GM23248 (cell line): ENCODE measurements around the gene SLIT3. TPM values are rescaled to one million over a fixed set of nuclear protein-coding genes. Genes with fewer than 3 reads are reported as not detected.
A peak's percentile ranks its signal among the peaks of the same experiment; 100 is the strongest.

Experiments
- DNase-seq: peaks from one replicate; pipeline ENCODE4 v3.0.0-alpha.2; 2015
- H2AFZ ChIP-seq: fragments of 200-600 bp; sonication (generic); 2 replicates; pipeline ENCODE4 v1.6.1; 2016; ENCODE audit warnings: antibody characterized with exemption
- H3F3A ChIP-seq: fragments of 200-600 bp; sonication (generic); 2 replicates; pipeline ENCODE4 v1.6.1; 2016; ENCODE audit warnings: mild to moderate bottlenecking, antibody characterized with exemption, mixed run types; ENCODE audit not compliant: insufficient read depth
- H3K27ac ChIP-seq: fragments of 200-600 bp; sonication (generic); 2 replicates; pipeline ENCODE4 v1.5.1; 2016; ENCODE audit warnings: mild to moderate bottlenecking
- H3K27me3 ChIP-seq: fragments of 200-600 bp; sonication (generic); replicated peaks from 2 replicates; pipeline ENCODE4 v1.6.1; 2016; ENCODE audit warnings: mild to moderate bottlenecking; ENCODE audit not compliant: insufficient read depth
- H3K36me3 ChIP-seq: fragments of 200-600 bp; sonication (generic); 2 replicates; pipeline ENCODE4 v1.6.1; 2016; ENCODE audit warnings: low read depth, mild to moderate bottlenecking
- H3K4me1 ChIP-seq: fragments of 200-600 bp; sonication (generic); 2 replicates; pipeline ENCODE4 v1.6.1; 2016; ENCODE audit warnings: mild to moderate bottlenecking; ENCODE audit not compliant: insufficient read depth
- H3K4me2 ChIP-seq: fragments of 200-600 bp; sonication (generic); one replicate; pipeline ENCODE4 v1.6.1; 2016; ENCODE audit warnings: mild to moderate bottlenecking; ENCODE audit not compliant: unreplicated experiment
- H3K4me3 ChIP-seq: fragments of 200-600 bp; sonication (generic); 2 replicates; pipeline ENCODE4 v1.5.1; 2016; ENCODE audit warnings: mild to moderate bottlenecking
- H3K79me2 ChIP-seq: fragments of 200-600 bp; sonication (generic); 2 replicates; pipeline ENCODE4 v1.6.1; 2016; ENCODE audit warnings: mild to moderate bottlenecking; ENCODE audit not compliant: insufficient read depth
- H3K9ac ChIP-seq: fragments of 200-600 bp; sonication (generic); 2 replicates; pipeline ENCODE4 v1.6.1; 2016; ENCODE audit warnings: mild to moderate bottlenecking
- H3K9me2 ChIP-seq: fragments of 200-600 bp; sonication (generic); 2 replicates; pipeline ENCODE4 v1.6.1; 2016; ENCODE audit warnings: mixed run types, mild to moderate bottlenecking, moderate library complexity; ENCODE audit not compliant: insufficient read depth
- H3K9me3 ChIP-seq: fragments of 200-600 bp; sonication (generic); one replicate; pipeline ENCODE4 v1.6.1; 2017; ENCODE audit warnings: low read depth
- H4K20me1 ChIP-seq: fragments of 200-600 bp; sonication (generic); 2 replicates; pipeline ENCODE4 v1.6.0; 2016; ENCODE audit not compliant: insufficient read depth
- EZH2 ChIP-seq: fragments of 200-600 bp; sonication (generic); IDR thresholded peaks from 2 replicates; pipeline ENCODE4 v1.6.1; 2018; ENCODE audit warnings: antibody characterized with exemption, mild to moderate bottlenecking; ENCODE audit not compliant: insufficient read depth, poor library complexity, severe bottlenecking
- EZH2phosphoT487 ChIP-seq: fragments of 200-600 bp; sonication (generic); IDR thresholded peaks from 2 replicates; pipeline ENCODE4 v1.6.1; 2018; ENCODE audit warnings: antibody characterized with exemption, moderate library complexity, mild to moderate bottlenecking, low read depth; ENCODE audit not compliant: insufficient read depth
- WGBS, 2 experiments: methylation state at CpG; one replicate each; pipeline ENCODE4 v1.1.6; 2015 to 2017; ENCODE audit warnings: low lambda C conversion rate in 2 of 2, low coverage in 1 of 2; ENCODE audit errors: missing lambda C conversion rate in 2 of 2; 5-methylcytosine and 5-hydroxymethylcytosine counted together
- in situ Hi-C: fragments of 300-500 bp; cut with MboI; formaldehyde crosslinking; loops from 2 replicates; pipeline ENCODE4 v1.15.0; 2020
- polyA plus RNA-seq: library from polyadenylated mRNA; unstranded; fragments of >200 nt; fragmentation: Nextera tagmentation; extraction: Ambion mirVana; gene quantifications from 2 replicates; pipeline ENCODE4 v1.2.1, GENCODE V29; 2016
- total RNA-seq: library from RNA; depleted of rRNA; stranded (reverse); fragments of >200 nt; shearing (Covaris generic); gene quantifications from 2 replicates; pipeline ENCODE4 v1.2.3, GENCODE V29; 2014

SLIT3 gene
- total and polyA plus RNA-seq, 2 experiments from 2014 or later: 61.9 to 100 TPM

- H3K4me3 ChIP-seq: peak overlapping the region; percentile 47
- DNase-seq: peak; percentile 81
- H3K4me2 ChIP-seq: peak overlapping the region; percentile 58
- 10 to 12% methylated on average over 6 of the region's 6 CpGs for WGBS, 2 experiments
- peaks cover 48% of the 10 kb centered on the region for H3K4me1 ChIP-seq
- no peaks in the 10 kb centered on the region for H3K79me2 ChIP-seq
- peak overlapping the region; percentile 91 for H3K27ac ChIP-seq
- H3K9ac ChIP-seq: peak overlapping the region; percentile 69
- H3K9me2 ChIP-seq: no peaks in the 10 kb centered on the region
- no peaks in the 10 kb centered on the region for H3K27me3 ChIP-seq
- H4K20me1 ChIP-seq: no peaks in the 10 kb centered on the region
- no peaks in the 10 kb centered on the region for H3K36me3 ChIP-seq
- H3F3A ChIP-seq: peaks cover 64% of the 10 kb centered on the region
- in situ Hi-C loops: no loop called here
- no peaks in the 10 kb centered on the region for H3K9me3 ChIP-seq
- H2AFZ ChIP-seq: no peak overlapping the region
- TF ChIP-seq EZH2 (no peak), EZH2phosphoT487 (0 out of 2 replicates have a peak, but pooled peaks have one; percentile 3)
These were observed 140.5 kb downstream of the SLIT3 start for GRCh38 chr5:169160405-169160901.

GRCh38 chr5:169158764-169159163 lies 142.2 kb downstream of the SLIT3 start:
- no peak overlapping the region for H3K9ac ChIP-seq
- WGBS, 2 experiments: 95 to 98% methylated on average over 4 of the region's 4 CpGs
- no peak overlapping the region for H3K4me3 ChIP-seq
- no peak overlapping the region for H3K4me2 ChIP-seq
- peaks cover 37% of the 10 kb centered on the region for H3K4me1 ChIP-seq
- in situ Hi-C loops: no loop called here
- H2AFZ ChIP-seq: no peak overlapping the region
- H4K20me1 ChIP-seq: no peaks in the 10 kb centered on the region
- DNase-seq: no peak
- peaks cover 48% of the 10 kb centered on the region for H3F3A ChIP-seq
- no peaks in the 10 kb centered on the region for H3K9me2 ChIP-seq
- TF ChIP-seq EZH2phosphoT487 (no peak), EZH2 (no peak)
- no peak overlapping the region for H3K27ac ChIP-seq
- no peaks in the 10 kb centered on the region for H3K27me3 ChIP-seq
- no peaks in the 10 kb centered on the region for H3K36me3 ChIP-seq
- H3K9me3 ChIP-seq: no peaks in the 10 kb centered on the region
- H3K79me2 ChIP-seq: peaks cover 7% of the 10 kb centered on the region; the same call in 1 of the 2 replicates

GRCh38 chr5:169157064-169157463 lies 143.9 kb downstream of the SLIT3 start:
- TF ChIP-seq EZH2phosphoT487 (no peak), EZH2 (no peak)
- in situ Hi-C loops: no loop called here
- Histone ChIP-seq H3K4me2 (no peak overlapping the region), H2AFZ (no peak overlapping the region), H3K9me2 (no peaks in the 10 kb centered on the region), H3K36me3 (no peaks in the 10 kb centered on the region), H3K9ac (no peak overlapping the region), H3K9me3 (no peaks in the 10 kb centered on the region), H4K20me1 (no peaks in the 10 kb centered on the region), H3K4me1 (peaks cover 24% of the 10 kb centered on the region), H3K27ac (no peak overlapping the region), H3K4me3 (no peak overlapping the region), H3F3A (peaks cover 32% of the 10 kb centered on the region), H3K79me2 (peaks cover 7% of the 10 kb centered on the region), H3K27me3 (no peaks in the 10 kb centered on the region)
- 95 to 100% methylated on average over 1 of the region's 1 CpG for WGBS, 2 experiments
- DNase-seq: no peak

DNA sequence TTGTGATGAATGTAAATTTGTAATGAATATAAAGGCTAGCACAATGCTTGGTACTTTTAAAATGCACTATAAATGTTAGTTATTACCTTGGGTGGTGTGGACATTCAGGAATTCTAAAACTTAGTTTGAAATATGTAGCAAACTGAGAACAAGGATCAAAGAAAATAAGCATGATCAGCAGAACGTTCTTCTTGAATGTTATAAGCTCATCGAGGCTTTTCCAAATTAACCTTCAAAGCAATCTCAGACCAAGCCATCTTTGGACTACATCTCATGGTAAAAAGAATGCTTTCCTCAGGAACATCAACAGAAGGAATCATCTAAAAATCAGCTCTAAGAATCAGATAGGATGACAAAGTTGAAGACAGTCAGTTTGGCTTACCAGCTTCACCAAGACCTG lies 146.3 kb downstream of the SLIT3 start:
- H3K27me3 ChIP-seq: no peaks in the 10 kb centered on the region
- no peak overlapping the region for H3K27ac ChIP-seq
- H3K9me2 ChIP-seq: no peaks in the 10 kb centered on the region

More for the DNA sequence above, 146.3 kb downstream of the SLIT3 start:
- no peaks in the 10 kb centered on the region; the same call in 1 of the 2 replicates for H3K4me1 ChIP-seq
- in situ Hi-C loops: no loop called here
- H2AFZ ChIP-seq: no peak overlapping the region
- no peaks in the 10 kb centered on the region for H3K36me3 ChIP-seq
- H3K9ac ChIP-seq: no peak overlapping the region
- peaks cover 11% of the 10 kb centered on the region for H3F3A ChIP-seq
- no peak for TF ChIP-seq EZH2phosphoT487
- peaks cover 12% of the 10 kb centered on the region for H3K79me2 ChIP-seq
- no peaks in the 10 kb centered on the region for H3K9me3 ChIP-seq
- no peaks in the 10 kb centered on the region for H4K20me1 ChIP-seq
- no peak for DNase-seq
- WGBS, 2 experiments: 34 to 38% methylated on average over 2 of the region's 2 CpGs
- H3K4me3 ChIP-seq: no peak overlapping the region
- H3K4me2 ChIP-seq: no peak overlapping the region
